ENCODE results near the gene LAMA1.

The LAMA1 gene

GRCh38 chr18:6983366-6983765 is 134.2 kb downstream of the LAMA1 start:
- Histone ChIP-seq H2AFZ (ENCODE audit: low read depth, low read length) (no peak overlapping the region), H3K4me1 (ENCODE audit: insufficient read depth, low read length) (no peaks in the 10 kb centered on the region), H3K36me3 (ENCODE audit: insufficient read depth, low read length) (peaks cover 64% of the 10 kb centered on the region), H3K4me3 (ENCODE audit: low read length) (no peak overlapping the region), H3K9me3 (ENCODE audit: low read length) (no peaks in the 10 kb centered on the region), H3K27me3 (ENCODE audit: insufficient read depth, low read length) (no peaks in the 10 kb centered on the region)

GRCh38 chr18:6982398-6982797 is 135.2 kb downstream of the LAMA1 start:
- no peaks in the 10 kb centered on the region for H3K4me1 ChIP-seq (ENCODE audit: insufficient read depth, low read length)
- H3K4me3 ChIP-seq (ENCODE audit: low read length), result no peak overlapping the region
- H3K27me3 ChIP-seq (ENCODE audit: insufficient read depth, low read length), result no peaks in the 10 kb centered on the region
- H3K36me3 ChIP-seq (ENCODE audit: insufficient read depth, low read length), result peaks cover 70% of the 10 kb centered on the region
- no peaks in the 10 kb centered on the region for H3K9me3 ChIP-seq (ENCODE audit: low read length)
- no peak overlapping the region for H2AFZ ChIP-seq (ENCODE audit: low read depth, low read length)

- no peaks in the 10 kb centered on the region for H3K27me3 ChIP-seq (ENCODE audit: insufficient read depth, low read length)
- no peaks in the 10 kb centered on the region for H3K9me3 ChIP-seq (ENCODE audit: low read length)
- no peak overlapping the region for H2AFZ ChIP-seq (ENCODE audit: low read depth, low read length)
- peaks cover 78% of the 10 kb centered on the region for H3K36me3 ChIP-seq (ENCODE audit: insufficient read depth, low read length)
- H3K4me1 ChIP-seq (ENCODE audit: insufficient read depth, low read length), result no peaks in the 10 kb centered on the region
- H3K4me3 ChIP-seq (ENCODE audit: low read length), result no peak overlapping the region
Observed at GRCh38 chr18:6980363-6980762, 137.2 kb downstream of the LAMA1 start.

- no peaks in the 10 kb centered on the region for H3K4me1 ChIP-seq (ENCODE audit: insufficient read depth, low read length)
- H3K27me3 ChIP-seq (ENCODE audit: insufficient read depth, low read length), result no peaks in the 10 kb centered on the region
- no peak overlapping the region for H3K4me3 ChIP-seq (ENCODE audit: low read length)
- peaks cover 78% of the 10 kb centered on the region for H3K36me3 ChIP-seq (ENCODE audit: insufficient read depth, low read length)
- no peak overlapping the region for H2AFZ ChIP-seq (ENCODE audit: low read depth, low read length)
- H3K9me3 ChIP-seq (ENCODE audit: low read length), result no peaks in the 10 kb centered on the region
Observed at GRCh38 chr18:6979954-6980353, 137.6 kb downstream of the LAMA1 start.

- Histone ChIP-seq H3K4me1 (ENCODE audit: insufficient read depth, low read length) (no peaks in the 10 kb centered on the region), H3K36me3 (ENCODE audit: insufficient read depth, low read length) (peaks cover 72% of the 10 kb centered on the region), H2AFZ (ENCODE audit: low read depth, low read length) (no peak overlapping the region), H3K9me3 (ENCODE audit: low read length) (no peaks in the 10 kb centered on the region), H3K27me3 (ENCODE audit: insufficient read depth, low read length) (no peaks in the 10 kb centered on the region), H3K4me3 (ENCODE audit: low read length) (no peak overlapping the region)
Observed at GRCh38 chr18:6976935-6977334, 140.7 kb downstream of the LAMA1 start.

GRCh38 chr18:6975084-6975483 is 142.5 kb downstream of the LAMA1 start:
- H3K9me3 ChIP-seq (ENCODE audit: low read length), result no peaks in the 10 kb centered on the region
- peaks cover 77% of the 10 kb centered on the region for H3K36me3 ChIP-seq (ENCODE audit: insufficient read depth, low read length)
- no peaks in the 10 kb centered on the region for H3K27me3 ChIP-seq (ENCODE audit: insufficient read depth, low read length)
- no peaks in the 10 kb centered on the region for H3K4me1 ChIP-seq (ENCODE audit: insufficient read depth, low read length)
- no peak overlapping the region for H3K4me3 ChIP-seq (ENCODE audit: low read length)
- no peak overlapping the region for H2AFZ ChIP-seq (ENCODE audit: low read depth, low read length)

GRCh38 chr18:6971823-6972478 is 145.6 kb downstream of the LAMA1 start:
- Histone ChIP-seq H3K36me3 (ENCODE audit: insufficient read depth, low read length) (peaks cover 73% of the 10 kb centered on the region), H3K4me1 (ENCODE audit: insufficient read depth, low read length) (no peaks in the 10 kb centered on the region), H2AFZ (ENCODE audit: low read depth, low read length) (no peak overlapping the region), H3K27me3 (ENCODE audit: insufficient read depth, low read length) (no peaks in the 10 kb centered on the region), H3K4me3 (ENCODE audit: low read length) (no peak overlapping the region), H3K9me3 (ENCODE audit: low read length) (no peaks in the 10 kb centered on the region)

- H3K4me1 ChIP-seq (ENCODE audit: insufficient read depth, low read length), result no peaks in the 10 kb centered on the region
- peaks cover 8% of the 10 kb centered on the region for H3K9me3 ChIP-seq (ENCODE audit: low read length)
- H3K27me3 ChIP-seq (ENCODE audit: insufficient read depth, low read length), result no peaks in the 10 kb centered on the region
- peaks cover 85% of the 10 kb centered on the region for H3K36me3 ChIP-seq (ENCODE audit: insufficient read depth, low read length)
- H2AFZ ChIP-seq (ENCODE audit: low read depth, low read length), result no peak overlapping the region
- no peak overlapping the region for H3K4me3 ChIP-seq (ENCODE audit: low read length)
Observed at GRCh38 chr18:6963452-6964097, 154.0 kb downstream of the LAMA1 start.

GRCh38 chr18:6962571-6963451 is 154.8 kb downstream of the LAMA1 start:
- Histone ChIP-seq H3K4me3 (ENCODE audit: low read length) (no peak overlapping the region), H3K27me3 (ENCODE audit: insufficient read depth, low read length) (no peaks in the 10 kb centered on the region), H2AFZ (ENCODE audit: low read depth, low read length) (no peak overlapping the region), H3K4me1 (ENCODE audit: insufficient read depth, low read length) (no peaks in the 10 kb centered on the region), H3K36me3 (ENCODE audit: insufficient read depth, low read length) (peaks cover 84% of the 10 kb centered on the region), H3K9me3 (ENCODE audit: low read length) (peaks cover 8% of the 10 kb centered on the region)

- no peaks in the 10 kb centered on the region for H3K27me3 ChIP-seq (ENCODE audit: insufficient read depth, low read length)
- no peaks in the 10 kb centered on the region for H3K4me1 ChIP-seq (ENCODE audit: insufficient read depth, low read length)
- H3K4me3 ChIP-seq (ENCODE audit: low read length), result no peak overlapping the region
- H3K36me3 ChIP-seq (ENCODE audit: insufficient read depth, low read length), result peaks cover 91% of the 10 kb centered on the region
- H3K9me3 ChIP-seq (ENCODE audit: low read length), result peaks cover 8% of the 10 kb centered on the region
- H2AFZ ChIP-seq (ENCODE audit: low read depth, low read length), result no peak overlapping the region
Observed at GRCh38 chr18:6961331-6961730, 156.3 kb downstream of the LAMA1 start.

- Histone ChIP-seq H3K4me1 (ENCODE audit: insufficient read depth, low read length) (no peaks in the 10 kb centered on the region), H3K4me3 (ENCODE audit: low read length) (no peak overlapping the region), H3K27me3 (ENCODE audit: insufficient read depth, low read length) (no peaks in the 10 kb centered on the region), H2AFZ (ENCODE audit: low read depth, low read length) (no peak overlapping the region), H3K36me3 (ENCODE audit: insufficient read depth, low read length) (peaks cover 90% of the 10 kb centered on the region), H3K9me3 (ENCODE audit: low read length) (peaks cover 8% of the 10 kb centered on the region)
Observed at GRCh38 chr18:6960656-6961055, 156.9 kb downstream of the LAMA1 start.

GRCh38 chr18:6960124-6960523 is 157.5 kb downstream of the LAMA1 start:
- H3K4me3 ChIP-seq (ENCODE audit: low read length), result no peak overlapping the region
- no peak overlapping the region for H2AFZ ChIP-seq (ENCODE audit: low read depth, low read length)
- H3K36me3 ChIP-seq (ENCODE audit: insufficient read depth, low read length), result peaks cover 91% of the 10 kb centered on the region
- peaks cover 8% of the 10 kb centered on the region for H3K9me3 ChIP-seq (ENCODE audit: low read length)
- no peaks in the 10 kb centered on the region for H3K27me3 ChIP-seq (ENCODE audit: insufficient read depth, low read length)
- H3K4me1 ChIP-seq (ENCODE audit: insufficient read depth, low read length), result no peaks in the 10 kb centered on the region

GRCh38 chr18:6959110-6959509 is 158.5 kb downstream of the LAMA1 start:
- H3K4me3 ChIP-seq (ENCODE audit: low read length), result no peak overlapping the region
- no peaks in the 10 kb centered on the region for H3K27me3 ChIP-seq (ENCODE audit: insufficient read depth, low read length)
- no peaks in the 10 kb centered on the region for H3K4me1 ChIP-seq (ENCODE audit: insufficient read depth, low read length)
- H3K36me3 ChIP-seq (ENCODE audit: insufficient read depth, low read length), result peaks cover 91% of the 10 kb centered on the region
- no peak overlapping the region for H2AFZ ChIP-seq (ENCODE audit: low read depth, low read length)
- peaks cover 8% of the 10 kb centered on the region for H3K9me3 ChIP-seq (ENCODE audit: low read length)

All from neuron (in vitro differentiated cells).